ENCODE measurements around the gene CCDC157.

The CCDC157 gene

GRCh38 chr22:30421695-30422480 lies 65.1 kb downstream of the CCDC157 start:
- no peak overlapping the region for H3K4me3 ChIP-seq (replicated peaks; ENCODE audit: insufficient read depth, low read length)
- H3K27me3 ChIP-seq (ENCODE audit: insufficient read depth, poor library complexity, severe bottlenecking), result no peaks in the 10 kb centered on the region
- TF ChIP-seq REST (IDR thresholded peaks at IDR 0.05; ENCODE audit: insufficient replicate concordance, low read depth) (no peak), SPI1 (IDR thresholded peaks at IDR 0.05; ENCODE audit: borderline replicate concordance, low read depth) (no peak)
- DNase-seq (ENCODE audit: low read depth in 1 of 2, low spot score in 1 of 2), result no peak
- H3K27ac ChIP-seq (replicated peaks), result no peak overlapping the region

GRCh38 chr22:30422481-30423300 lies 65.9 kb downstream of the CCDC157 start:
- TF ChIP-seq REST (IDR thresholded peaks at IDR 0.05; ENCODE audit: insufficient replicate concordance, low read depth) (no peak), POLR2AphosphoS5 (IDR thresholded peaks at IDR 0.05; ENCODE audit: low read depth) (no peak), GABPA (IDR thresholded peaks at IDR 0.05; ENCODE audit: low read depth) (no peak), SPI1 (IDR thresholded peaks at IDR 0.05; ENCODE audit: borderline replicate concordance, low read depth) (no peak), CTCF (IDR thresholded peaks at IDR 0.05; ENCODE audit: insufficient read depth, low read length) (no peak)
- no peaks in the 10 kb centered on the region for H3K27me3 ChIP-seq (ENCODE audit: insufficient read depth, poor library complexity, severe bottlenecking)
- H3K27ac ChIP-seq (replicated peaks), result peak overlapping the region; percentile 78
- H3K4me3 ChIP-seq (replicated peaks; ENCODE audit: insufficient read depth, low read length), result peak overlapping the region; percentile 70
- peak; percentile 41 to 46 for DNase-seq (ENCODE audit: low read depth in 1 of 2, low spot score in 1 of 2)

GRCh38 chr22:30423301-30423958 lies 66.6 kb downstream of the CCDC157 start:
- H3K4me3 ChIP-seq (replicated peaks; ENCODE audit: insufficient read depth, low read length), result peak overlapping the region; percentile 70
- peak; percentile 78 for TF ChIP-seq POLR2AphosphoS5 (IDR thresholded peaks at IDR 0.05; ENCODE audit: low read depth)
- TF ChIP-seq GABPA (IDR thresholded peaks at IDR 0.05; ENCODE audit: low read depth), result no peak
- H3K27ac ChIP-seq (replicated peaks), result peak overlapping the region; percentile 78
- peak in 1 of 2 experiments; percentile 28 for DNase-seq (ENCODE audit: low read depth in 1 of 2, low spot score in 1 of 2)
- no peaks in the 10 kb centered on the region for H3K27me3 ChIP-seq (ENCODE audit: insufficient read depth, poor library complexity, severe bottlenecking)

GRCh38 chr22:30423959-30424533 lies 67.2 kb downstream of the CCDC157 start:
- H3K4me3 ChIP-seq (replicated peaks; ENCODE audit: insufficient read depth, low read length), result peak overlapping the region; percentile 70
- peak; percentile 99 for DNase-seq (ENCODE audit: low read depth in 1 of 2, low spot score in 1 of 2)
- peak overlapping the region; percentile 78 for H3K27ac ChIP-seq (replicated peaks)
- TF ChIP-seq POLR2AphosphoS5 (IDR thresholded peaks at IDR 0.05; ENCODE audit: low read depth) (peak; percentile 57; the same call in 1 of the 2 replicates), SPI1 (IDR thresholded peaks at IDR 0.05; ENCODE audit: borderline replicate concordance, low read depth) (no peak)
- no peaks in the 10 kb centered on the region for H3K27me3 ChIP-seq (ENCODE audit: insufficient read depth, poor library complexity, severe bottlenecking)
